ENCODE results near the gene ADAMTS15. TPM values are rescaled to one million over a fixed set of nuclear protein-coding genes. Genes with fewer than 3 reads are reported as not detected.

ADAMTS15 gene
- total and polyA plus RNA-seq, 2 donors (not counting 1 experiment from before 2014, with no cell fraction given) = not detected

- H3K9me3 ChIP-seq (ENCODE audit: control extremely low read depth in 1 of 3, control insufficient read depth in 2 of 3, insufficient read depth in 1 of 3, low read length in 2 of 3) = peaks cover 0 to 3% (median 0%) of the 10 kb centered on the region in 3 donors
- H3K4me2 ChIP-seq (replicated peaks; ENCODE audit: low read depth, low read length, poor library complexity, severe bottlenecking) = no peak overlapping the region
- CTCF ChIA-PET = interaction anchor here (1.3 kb wide), 1 partner anchor 26 kb away, joined by 3 read pairs; no protein-coding TSS in a partner anchor
- H2AFZ ChIP-seq (ENCODE audit: insufficient read depth, low read depth, low read length, poor library complexity, severe bottlenecking) = no peak overlapping the region
- H3K9ac ChIP-seq (ENCODE audit: low read length) = no peak overlapping the region
- H3K4me1 Mint-ChIP-seq = peaks cover 10% of the 10 kb centered on the region
- H3K4me3 ChIP-seq (ENCODE audit: control extremely low read depth in 1 of 5, extremely low read depth in 1 of 5, insufficient read depth in 1 of 5, low read depth in 2 of 5, low read length in 4 of 5) = no peak overlapping the region
- peaks cover 47% of the 10 kb centered on the region for H3K27me3 Mint-ChIP-seq
- H4K20me1 ChIP-seq (ENCODE audit: control insufficient read depth, insufficient read depth, low read length, poor library complexity, severe bottlenecking) = no peaks in the 10 kb centered on the region
- 87% methylated on average over 11 of the region's 11 CpGs for WGBS (ENCODE audit: insufficient coverage)
- intact Hi-C loops (cut with micrococcal nuclease) = no loop called here
- H3K4me1 ChIP-seq (ENCODE audit: control insufficient read depth in 2 of 2, insufficient read depth in 2 of 2, low read length in 2 of 2) = peaks cover 6 to 10% of the 10 kb centered on the region in 2 donors
- H3K27ac ChIP-seq (ENCODE audit: low read length in 2 of 2) = no peak overlapping the region
- H3K9me3 Mint-ChIP-seq (ENCODE audit: insufficient read depth) = no peaks in the 10 kb centered on the region
- no peak overlapping the region for H3K4me3 Mint-ChIP-seq
- H3K79me2 ChIP-seq (ENCODE audit: control insufficient read depth, insufficient read depth, low read length) = no peaks in the 10 kb centered on the region
- POLR2A ChIA-PET = no interaction called here
- ATAC-seq (ENCODE audit: low read depth) = no peak
- no peak for DNase-seq
- H3K36me3 ChIP-seq (replicated peaks in 1 of 2; ENCODE audit: control extremely low read depth in 1 of 2, control insufficient read depth in 1 of 2, extremely low read depth in 1 of 2, insufficient read depth in 2 of 2, low read length in 1 of 2) = no peaks in the 10 kb centered on the region
- TF ChIP-seq CTCF (IDR thresholded peaks at IDR 0.05) = no peak
- no peak for TF ChIP-seq EZH2 (IDR thresholded peaks at IDR 0.05; ENCODE audit: borderline replicate concordance, insufficient read depth, low read depth, low read length, poor library complexity, severe bottlenecking)
- H3K27ac Mint-ChIP-seq = no peak overlapping the region
- peaks cover 0 to 27% (median 5%) of the 10 kb centered on the region in 4 experiments for H3K27me3 ChIP-seq (replicated peaks in 1 of 4; ENCODE audit: control extremely low read depth in 1 of 4, control insufficient read depth in 3 of 4, insufficient read depth in 4 of 4, low read length in 3 of 4)
Observed at GRCh38 chr11:130403271-130403804, 45.1 kb upstream of the ADAMTS15 start.

GRCh38 chr11:130403967-130404366 lies 44.5 kb upstream of the ADAMTS15 start:
- Mint-ChIP-seq H3K4me1 (peaks cover 10% of the 10 kb centered on the region), H3K27me3 (peaks cover 45% of the 10 kb centered on the region), H3K4me3 (no peak overlapping the region), H3K9me3 (ENCODE audit: insufficient read depth) (no peaks in the 10 kb centered on the region), H3K27ac (no peak overlapping the region)
- ATAC-seq (ENCODE audit: low read depth) (no peak), DNase-seq (no peak)
- H3K4me1 ChIP-seq (ENCODE audit: control insufficient read depth in 2 of 2, insufficient read depth in 2 of 2, low read length in 2 of 2) = peaks cover 6 to 10% of the 10 kb centered on the region in 2 donors
- H3K9ac ChIP-seq (ENCODE audit: low read length) = no peak overlapping the region
- no peak overlapping the region for H3K27ac ChIP-seq (ENCODE audit: low read length in 2 of 2)
- CTCF ChIA-PET = interaction anchor here (1.3 kb wide), 1 partner anchor 26 kb away, joined by 3 read pairs; no protein-coding TSS in a partner anchor
- no peaks in the 10 kb centered on the region for H3K79me2 ChIP-seq (ENCODE audit: control insufficient read depth, insufficient read depth, low read length)
- TF ChIP-seq CTCF (IDR thresholded peaks at IDR 0.05) (no peak), EZH2 (IDR thresholded peaks at IDR 0.05; ENCODE audit: borderline replicate concordance, insufficient read depth, low read depth, low read length, poor library complexity, severe bottlenecking) (no peak)
- 100% methylated on average over 2 of the region's 3 CpGs for WGBS (ENCODE audit: insufficient coverage)
- peaks cover 0 to 3% (median 0%) of the 10 kb centered on the region in 3 donors for H3K9me3 ChIP-seq (ENCODE audit: control extremely low read depth in 1 of 3, control insufficient read depth in 2 of 3, insufficient read depth in 1 of 3, low read length in 2 of 3)
- no peaks in the 10 kb centered on the region for H4K20me1 ChIP-seq (ENCODE audit: control insufficient read depth, insufficient read depth, low read length, poor library complexity, severe bottlenecking)
- no peak overlapping the region for H3K4me2 ChIP-seq (replicated peaks; ENCODE audit: low read depth, low read length, poor library complexity, severe bottlenecking)
- peaks cover 0 to 30% (median 5%) of the 10 kb centered on the region in 4 experiments for H3K27me3 ChIP-seq (replicated peaks in 1 of 4; ENCODE audit: control extremely low read depth in 1 of 4, control insufficient read depth in 3 of 4, insufficient read depth in 4 of 4, low read length in 3 of 4)
- no peaks in the 10 kb centered on the region for H3K36me3 ChIP-seq (replicated peaks in 1 of 2; ENCODE audit: control extremely low read depth in 1 of 2, control insufficient read depth in 1 of 2, extremely low read depth in 1 of 2, insufficient read depth in 2 of 2, low read length in 1 of 2)
- POLR2A ChIA-PET = no interaction called here
- H3K4me3 ChIP-seq (ENCODE audit: control extremely low read depth in 1 of 5, extremely low read depth in 1 of 5, insufficient read depth in 1 of 5, low read depth in 2 of 5, low read length in 4 of 5) = no peak overlapping the region
- intact Hi-C loops (cut with micrococcal nuclease) = no loop called here
- no peak overlapping the region for H2AFZ ChIP-seq (ENCODE audit: insufficient read depth, low read depth, low read length, poor library complexity, severe bottlenecking)

Data from B cell (primary cell).